Measurements from ENCODE around the gene ASIC1. TPM values are rescaled to one million over a fixed set of nuclear protein-coding genes. Genes with fewer than 3 reads are reported as not detected.
A peak's percentile ranks its signal among the peaks of the same experiment; 100 is the strongest.

Gene ASIC1
- total and polyA plus RNA-seq, 2 of the 13 experiments (the other 11 are each of a cell fraction or from before 2014, with no cell fraction given): 0.44 to 1.5 TPM

DNA sequence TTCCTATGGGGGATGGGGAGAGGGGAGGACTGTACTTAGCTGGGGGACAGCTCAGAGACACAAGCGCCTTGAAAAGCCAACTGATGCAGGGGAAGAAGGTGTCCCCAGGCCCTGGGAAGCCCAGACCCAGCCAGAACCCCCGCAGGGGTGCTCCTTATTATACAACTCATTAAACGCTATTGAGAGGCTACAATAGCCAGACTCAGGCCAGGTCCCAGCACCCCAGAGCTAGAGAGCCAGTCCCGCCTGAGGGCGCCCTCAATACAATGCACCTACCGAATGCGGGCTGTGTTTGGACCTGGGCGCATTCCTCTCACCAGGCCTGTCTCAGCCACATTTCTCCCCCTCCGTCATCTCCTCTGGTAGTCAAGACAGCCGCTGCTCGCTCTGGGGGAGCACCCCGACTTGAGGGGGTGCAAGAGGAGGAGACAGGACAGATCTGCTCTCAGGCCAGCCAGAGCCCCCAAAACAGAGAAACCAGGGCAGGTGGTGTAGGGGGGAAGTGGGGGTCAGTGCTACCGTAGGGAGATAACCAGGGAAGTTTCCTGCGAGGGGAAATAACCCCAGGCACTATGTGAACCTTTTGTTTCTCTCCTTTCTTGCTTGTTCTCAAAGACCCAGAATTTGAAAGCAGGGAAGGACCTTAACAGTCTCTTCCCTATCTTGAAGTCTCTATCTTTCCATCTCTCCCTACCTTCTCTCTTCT, 6.1 kb upstream of the ASIC1 start:
- in situ Hi-C loops (cut with HindIII; ENCODE audit: extremely low pct_ligation_motif_present, low pct_unique_long_range_greater_than_20kb): loop anchor here (10.0 kb wide), 1 partner anchor 186 kb away; no protein-coding TSS in a partner anchor
- peak overlapping the region; percentile 90; the same call in 1 of the 2 replicates for H3K4me2 ChIP-seq (ENCODE audit: low read depth, low read length)
- FAIRE-seq: no peak

More for the DNA sequence above, 6.1 kb upstream of the ASIC1 start:
- no peaks in the 10 kb centered on the region for H3K9me3 ChIP-seq (ENCODE audit: low read length)
- H4K20me1 ChIP-seq (ENCODE audit: insufficient read depth, low read length): no peaks in the 10 kb centered on the region
- no peaks in the 10 kb centered on the region for H3K79me2 ChIP-seq (ENCODE audit: insufficient read depth, low read length)
- no peaks in the 10 kb centered on the region for H3K36me3 ChIP-seq (replicated peaks in 1 of 2; ENCODE audit: control insufficient read depth in 1 of 2, insufficient read depth in 2 of 2, low read length in 2 of 2)
- intact Hi-C loops (cut with micrococcal nuclease; ENCODE audit: unreplicated experiment): no loop called here
- 38% methylated on average over 8 of the region's 14 CpGs for WGBS (ENCODE audit: low lambda C conversion rate)
- H3K9ac ChIP-seq (ENCODE audit: insufficient read depth, low read depth, low read length): no peak overlapping the region
- BruUV-seq (replicated peaks): no TSS peak
- no peak overlapping the region for H3K27ac ChIP-seq (ENCODE audit: extremely low read length, insufficient read depth, low read length)
- no peak overlapping the region for H2AFZ ChIP-seq (ENCODE audit: low read length)
- ChIA-PET CTCF (ENCODE audit: low intra/inter-chr PET ratio, low total read pairs) (no interaction called here), POLR2A (no interaction called here)
- ATAC-seq: peak; percentile 76
- H3K4me3 ChIP-seq (replicated peaks in 1 of 3; ENCODE audit: insufficient read depth in 1 of 3, low read depth in 2 of 3, low read length in 3 of 3): peak overlapping the region in 2 of 3 experiments; percentile 28 to 59; a peak in 3 of 6 replicates
- H3K27me3 ChIP-seq (ENCODE audit: control insufficient read depth in 1 of 2, insufficient read depth in 2 of 2, low read length in 2 of 2): peaks cover 3 to 57% of the 10 kb centered on the region in 2 experiments; a peak in 4 of 5 replicates
- no peak for DNase-seq (ENCODE audit: low spot score)
- TF ChIP-seq ZNF576 (CRISPR knock-in tag; IDR thresholded peaks at IDR 0.05): no peak
- no peak for TF ChIP-seq ZNF614 (CRISPR knock-in tag; IDR thresholded peaks at IDR 0.05; ENCODE audit: borderline replicate concordance)
- no peak for TF ChIP-seq GTF3A (CRISPR knock-in tag; conservative IDR thresholded peaks at IDR 0.05)
- TF ChIP-seq ZNF878 (CRISPR knock-in tag; IDR thresholded peaks at IDR 0.05): no peak
- no peak for TF ChIP-seq THRA (CRISPR knock-in tag; IDR thresholded peaks at IDR 0.05; ENCODE audit: borderline replicate concordance)
- no peak for TF ChIP-seq IKZF4 (CRISPR knock-in tag; IDR thresholded peaks at IDR 0.05; ENCODE audit: borderline replicate concordance, low read depth, not compliant biosample characterization)
- no peak for TF ChIP-seq ZNF20 (CRISPR knock-in tag; IDR thresholded peaks at IDR 0.05)
- TF ChIP-seq ZNF513 (CRISPR knock-in tag; conservative IDR thresholded peaks at IDR 0.05): no peak
- TF ChIP-seq RXRB (CRISPR knock-in tag; IDR thresholded peaks at IDR 0.05; ENCODE audit: borderline replicate concordance): no peak
- TF ChIP-seq, protein P1, sequence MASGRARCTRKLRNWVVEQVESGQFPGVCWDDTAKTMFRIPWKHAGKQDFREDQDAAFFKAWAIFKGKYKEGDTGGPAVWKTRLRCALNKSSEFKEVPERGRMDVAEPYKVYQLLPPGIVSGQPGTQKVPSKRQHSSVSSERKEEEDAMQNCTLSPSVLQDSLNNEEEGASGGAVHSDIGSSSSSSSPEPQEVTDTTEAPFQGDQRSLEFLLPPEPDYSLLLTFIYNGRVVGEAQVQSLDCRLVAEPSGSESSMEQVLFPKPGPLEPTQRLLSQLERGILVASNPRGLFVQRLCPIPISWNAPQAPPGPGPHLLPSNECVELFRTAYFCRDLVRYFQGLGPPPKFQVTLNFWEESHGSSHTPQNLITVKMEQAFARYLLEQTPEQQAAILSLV (CRISPR knock-in tag; IDR thresholded peaks at IDR 0.05; ENCODE audit: borderline replicate concordance): no peak
- no peak for TF ChIP-seq RARA (CRISPR knock-in tag; IDR thresholded peaks at IDR 0.05)
- H3K4me1 ChIP-seq (ENCODE audit: insufficient read depth, low read length): peaks cover 30% of the 10 kb centered on the region

Data from HepG2 (cell line).